OCI-M2 (cell line): ENCODE measurements around the gene SLC30A7.
"Not testable (repeated sequence)": the region's sequence is repeated elsewhere in the genome, so short reads cannot be mapped to it uniquely, and the experiment has no call there.

Source experiments
- DNase-seq: peaks from one replicate; lab custom pipeline; 2025; ENCODE audit not compliant: unreplicated experiment; lab: John Stamatoyannopoulos, UW

Gene SLC30A7

DNA sequence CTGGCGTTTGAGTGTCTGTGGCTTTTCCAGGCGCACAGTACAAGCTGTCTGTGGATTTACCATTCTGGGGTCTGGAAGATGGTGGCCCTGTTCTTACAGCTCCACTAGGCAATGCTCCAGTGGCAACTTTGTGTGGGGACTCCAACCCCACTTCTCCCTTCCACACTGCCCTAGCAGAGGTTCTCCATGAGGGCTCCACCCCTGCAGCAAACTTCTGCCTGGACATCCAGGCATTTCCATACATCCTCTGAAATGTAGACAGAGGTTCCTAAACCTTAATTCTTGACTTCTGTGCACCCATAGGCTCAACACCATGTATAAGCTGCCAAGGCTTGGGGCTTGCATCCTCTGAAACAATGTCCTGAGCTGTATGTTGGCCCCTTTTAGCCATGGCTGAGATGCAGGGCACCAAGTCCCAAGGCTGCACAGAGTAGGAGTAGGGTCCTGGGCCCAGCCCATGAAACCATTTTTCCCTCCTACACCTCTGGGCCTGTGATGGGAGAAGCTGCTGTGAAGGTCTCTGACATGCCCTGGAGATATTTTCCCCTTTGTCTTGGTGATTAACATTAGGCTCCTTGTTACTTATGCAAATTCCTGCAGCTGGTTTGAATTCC is 5.9 kb upstream of the SLC30A7 start:
- not testable (repeated sequence) for DNase-seq

DNA sequence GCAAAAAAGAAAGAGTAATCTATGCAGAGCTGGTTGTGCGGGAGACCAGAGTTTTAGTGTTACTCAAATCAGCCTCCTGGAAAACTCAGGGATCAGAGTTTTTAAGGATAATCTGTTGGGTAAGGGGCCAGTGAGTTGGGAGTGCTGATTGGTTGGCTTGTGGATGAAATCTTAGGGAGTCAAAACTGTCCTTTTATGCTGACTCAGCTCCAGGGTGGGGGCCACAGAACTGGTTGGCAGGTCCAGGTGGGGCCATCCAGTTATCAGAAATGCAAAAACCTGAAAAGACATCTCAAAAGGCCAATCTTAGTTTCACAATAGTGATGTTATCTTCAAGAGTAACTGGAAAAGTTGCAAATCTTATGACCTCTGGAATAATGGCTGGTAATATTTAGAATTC is 4.5 kb upstream of the SLC30A7 start:
- DNase-seq, result no peak

DNA sequence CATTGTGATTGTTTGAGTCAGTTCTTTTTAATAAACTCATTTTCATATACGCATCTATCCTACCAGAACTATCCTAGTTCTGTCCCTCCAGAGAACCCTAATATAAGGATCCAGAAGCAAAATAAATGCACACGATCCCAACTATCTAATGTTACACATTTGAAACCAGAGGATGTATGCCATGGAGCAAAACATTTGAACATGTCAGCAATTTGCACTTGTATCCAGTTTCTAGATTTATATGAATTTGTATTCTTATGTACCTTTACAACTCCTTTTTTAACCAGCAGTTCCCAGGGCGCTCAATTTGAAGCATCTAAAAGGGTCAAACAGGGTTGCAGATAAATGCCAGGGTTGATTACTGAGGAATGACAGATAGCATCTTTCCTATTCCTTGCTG is 3.3 kb upstream of the SLC30A7 start:
- DNase-seq, result no peak

DNA sequence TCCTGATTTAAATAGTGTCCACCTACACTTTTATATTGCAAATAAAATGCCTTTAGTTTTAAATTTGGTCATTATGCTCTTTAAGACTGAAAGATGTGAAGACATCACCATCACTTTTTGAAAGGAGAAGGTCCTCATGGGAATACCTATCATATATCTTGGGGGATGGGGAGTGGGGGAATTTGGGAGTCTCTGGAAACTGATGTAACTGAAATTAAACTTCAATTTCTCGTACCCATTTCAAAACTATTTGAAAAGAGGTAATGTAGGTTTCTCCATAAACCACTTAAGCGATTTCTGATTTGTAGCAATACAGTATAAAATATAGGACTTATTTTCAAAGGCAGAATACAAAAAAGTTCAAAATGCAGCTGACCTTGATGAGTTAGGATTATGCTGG is 2.2 kb upstream of the SLC30A7 start:
- DNase-seq, result no peak

DNA sequence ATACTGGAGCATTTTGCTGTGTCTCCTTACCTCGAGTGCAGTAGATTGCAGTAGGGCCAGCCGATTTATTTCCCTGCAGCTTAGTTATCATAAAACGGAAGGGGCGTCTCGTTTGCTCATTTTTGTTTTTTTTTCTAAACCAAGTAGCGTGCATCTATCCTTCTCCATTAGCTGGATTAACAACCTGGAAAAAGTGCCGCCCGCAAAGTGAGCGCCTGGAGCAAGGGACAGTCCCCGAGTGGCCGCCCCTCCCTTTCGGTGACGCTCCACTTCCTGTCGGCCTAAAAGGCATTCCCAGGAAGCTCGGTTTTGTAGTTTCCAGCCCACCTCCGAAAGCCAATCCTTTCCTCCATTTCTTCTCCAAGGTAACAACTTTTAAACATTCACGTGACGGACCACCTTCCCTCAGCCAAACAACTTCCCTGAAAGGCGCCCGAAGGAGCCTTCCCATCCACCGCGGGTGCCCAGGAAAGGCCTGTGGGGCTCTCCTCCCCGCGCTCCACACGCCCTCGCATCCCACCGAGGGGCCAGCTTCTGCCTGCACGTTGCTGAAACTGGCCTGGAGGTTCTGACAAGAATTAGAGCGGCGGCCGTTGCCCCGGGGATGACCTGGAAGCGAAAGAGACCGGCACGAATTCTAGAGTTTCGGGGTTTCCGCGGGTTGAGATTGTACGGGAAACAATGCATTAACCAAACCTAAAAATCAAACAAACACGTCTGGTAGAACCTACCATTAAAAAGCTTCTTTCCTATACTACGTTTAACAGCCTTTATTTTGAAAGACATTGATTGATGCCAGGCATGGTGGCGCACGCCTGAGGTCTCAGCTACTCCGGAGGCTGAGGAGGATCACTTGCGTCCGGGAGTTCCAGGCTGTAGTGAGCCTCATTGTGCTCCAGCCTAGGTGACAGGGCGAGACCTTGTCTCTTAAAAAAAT is 1.0 kb upstream of the SLC30A7 start, which contains the start of gene EXTL2:
Gene EXTL2 (minus strand): TSS at position 240 of the 937 bp plus-strand sequence. CDS start 6,085 bp downstream, outside the sequence.
- DNase-seq, result peak; percentile 66

DNA sequence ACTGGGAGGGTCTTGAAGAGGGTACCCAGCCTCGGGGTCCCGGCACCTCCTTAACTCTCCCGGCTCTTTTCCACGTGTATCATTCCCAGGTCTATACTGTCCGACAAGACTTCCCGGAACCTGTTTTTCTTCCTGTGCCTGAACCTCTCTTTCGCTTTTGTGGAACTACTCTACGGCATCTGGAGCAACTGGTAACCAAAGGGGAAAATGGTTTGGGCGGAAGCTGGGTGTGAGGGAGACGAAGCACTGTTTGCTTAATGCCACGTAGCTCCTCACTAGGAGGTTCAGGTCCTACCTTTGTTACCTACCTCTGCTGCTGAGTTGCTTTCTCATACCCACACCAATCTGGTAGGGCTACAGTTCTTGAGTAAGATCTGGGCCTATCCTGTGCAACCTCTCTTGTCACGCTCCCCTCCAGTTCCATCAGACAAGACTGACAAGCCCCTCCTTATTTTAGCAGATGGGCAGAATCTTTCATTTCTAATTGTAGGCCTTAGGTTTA is 642 bp downstream of the SLC30A7 start:
- DNase-seq, result no peak

DNA sequence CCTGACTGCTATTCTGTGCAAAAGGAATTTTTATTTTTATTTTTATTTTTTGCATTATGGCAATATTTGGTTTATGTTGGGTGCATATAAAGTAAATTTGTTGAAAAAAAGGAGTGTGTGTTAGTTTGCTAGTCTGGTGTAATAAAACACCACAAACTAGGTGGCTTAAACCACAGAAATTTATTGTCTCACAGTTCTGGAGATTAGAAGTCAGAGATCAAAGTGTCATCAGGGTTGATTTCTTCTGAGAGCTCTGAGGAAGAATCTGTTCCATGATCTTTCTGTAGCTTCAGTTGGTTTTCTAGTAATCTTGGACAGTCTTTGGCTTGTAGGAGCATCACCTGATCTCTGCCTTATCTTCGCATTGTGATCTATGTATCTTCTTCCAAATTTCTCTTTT is 6.5 kb downstream of the SLC30A7 start:
- DNase-seq, result no peak

DNA sequence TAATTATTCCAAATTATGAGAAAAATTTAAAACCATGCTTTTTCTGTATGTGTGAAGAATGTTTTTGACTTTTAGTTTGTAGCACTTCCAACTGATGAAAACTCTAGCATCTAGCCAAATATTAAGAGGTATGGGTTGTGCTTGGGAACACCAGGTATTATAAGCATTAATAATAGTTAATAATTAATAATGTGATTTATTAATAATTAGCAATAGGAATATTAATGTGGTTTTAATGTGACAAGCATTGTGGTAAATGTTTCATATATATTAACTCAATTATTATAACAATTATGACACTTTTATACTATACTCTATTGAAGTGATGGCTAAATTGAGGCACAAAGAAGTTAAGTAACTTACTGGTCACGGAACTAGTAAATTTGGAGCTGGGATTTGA is 7.9 kb downstream of the SLC30A7 start:
- no peak for DNase-seq

DNA sequence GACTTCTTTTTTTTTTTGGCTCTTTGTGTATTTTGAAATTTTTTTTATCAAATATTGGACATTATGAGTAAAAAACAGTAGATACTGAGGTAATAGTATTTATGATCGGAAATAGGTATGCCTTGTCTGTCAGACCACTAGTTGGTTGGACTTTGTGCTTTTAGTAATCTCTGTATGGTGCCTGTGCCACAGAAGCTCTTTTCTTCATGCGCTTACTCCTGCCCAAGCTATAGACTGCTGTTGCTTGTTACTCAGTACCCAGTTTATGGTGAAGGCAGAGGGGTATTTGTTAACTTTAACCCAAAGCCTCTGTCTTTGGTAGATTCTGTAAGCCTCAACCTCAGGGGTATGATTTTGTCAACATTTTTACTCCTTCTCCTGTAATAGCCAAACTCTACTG is 8.6 kb downstream of the SLC30A7 start:
- no peak for DNase-seq

DNA sequence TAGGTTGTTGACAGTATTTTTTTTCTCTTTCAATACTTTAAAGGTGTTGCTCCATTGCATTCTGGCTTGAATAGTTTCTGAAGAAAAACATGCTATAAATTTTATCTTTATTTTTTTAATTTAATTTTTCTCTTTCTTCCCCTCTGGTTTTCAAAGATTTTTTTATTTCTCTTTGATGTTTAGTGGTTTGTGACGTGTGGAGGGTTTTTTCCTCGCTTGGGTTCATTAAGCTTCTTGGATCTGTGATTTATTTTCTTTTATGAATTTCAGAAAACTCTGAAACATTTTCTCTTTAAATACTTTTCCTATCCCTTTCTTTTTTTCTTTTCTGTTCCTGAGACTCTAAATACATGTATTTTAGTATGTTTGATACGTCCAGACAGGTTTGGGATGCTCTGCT is 9.3 kb downstream of the SLC30A7 start:
- DNase-seq, result no peak

DNA sequence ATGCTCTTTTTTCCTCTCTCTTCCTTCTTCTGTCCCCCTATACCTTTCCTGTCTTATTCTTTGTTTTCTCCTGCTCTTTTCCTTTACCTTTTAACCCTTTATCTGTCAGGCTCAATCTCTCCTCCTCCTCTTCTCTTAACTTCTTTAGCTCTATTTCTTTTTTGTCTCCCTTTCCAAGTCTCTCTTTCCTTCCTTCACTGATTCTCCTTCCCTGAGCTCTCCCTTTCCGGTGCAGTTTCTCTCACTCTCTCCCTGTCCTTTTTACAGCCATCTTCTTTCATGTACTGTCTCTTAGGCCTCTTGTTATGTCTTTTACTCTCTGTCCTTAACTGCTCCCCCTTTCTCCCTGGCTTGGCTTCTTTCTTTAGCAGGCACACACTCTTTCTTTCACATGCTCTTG is 12.0 kb downstream of the SLC30A7 start:
- DNase-seq, result no peak

DNA sequence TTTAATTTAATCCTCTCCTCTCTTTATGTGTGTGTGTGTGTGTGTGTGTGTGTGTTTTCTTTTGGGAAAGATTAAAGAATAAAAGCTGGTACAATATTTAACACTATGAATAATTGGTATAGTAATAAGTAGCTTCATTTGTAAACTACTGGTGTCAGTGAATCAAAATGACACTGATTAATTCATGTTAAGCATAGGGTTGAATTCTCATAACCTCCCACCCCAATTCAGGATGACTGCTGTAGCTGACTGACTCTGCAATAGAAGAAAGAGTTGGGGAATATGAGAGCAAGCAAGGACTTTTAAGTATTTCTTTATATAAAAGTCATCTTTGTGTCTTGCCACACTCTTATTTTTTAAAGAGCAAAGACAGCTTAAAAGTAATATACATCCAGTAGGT is 13.1 kb downstream of the SLC30A7 start:
- DNase-seq, result no peak

DNA sequence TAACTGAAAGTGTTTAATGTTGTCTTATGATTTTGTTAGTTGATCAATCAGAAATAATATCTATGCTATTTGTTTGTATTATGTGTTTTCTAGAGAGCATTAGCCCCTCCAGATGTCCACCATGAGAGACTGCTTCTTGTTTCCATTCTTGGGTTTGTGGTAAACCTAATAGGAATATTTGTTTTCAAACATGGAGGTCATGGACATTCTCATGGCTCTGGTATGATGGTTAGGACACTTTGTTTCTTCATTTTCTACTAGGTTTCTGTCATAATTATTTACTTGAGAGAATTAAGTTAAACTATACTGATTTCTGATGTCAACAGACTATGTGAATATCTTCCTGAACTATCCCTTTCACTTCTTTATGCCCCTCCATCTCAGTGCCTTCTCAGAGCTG is 16.1 kb downstream of the SLC30A7 start:
- DNase-seq, result no peak

DNA sequence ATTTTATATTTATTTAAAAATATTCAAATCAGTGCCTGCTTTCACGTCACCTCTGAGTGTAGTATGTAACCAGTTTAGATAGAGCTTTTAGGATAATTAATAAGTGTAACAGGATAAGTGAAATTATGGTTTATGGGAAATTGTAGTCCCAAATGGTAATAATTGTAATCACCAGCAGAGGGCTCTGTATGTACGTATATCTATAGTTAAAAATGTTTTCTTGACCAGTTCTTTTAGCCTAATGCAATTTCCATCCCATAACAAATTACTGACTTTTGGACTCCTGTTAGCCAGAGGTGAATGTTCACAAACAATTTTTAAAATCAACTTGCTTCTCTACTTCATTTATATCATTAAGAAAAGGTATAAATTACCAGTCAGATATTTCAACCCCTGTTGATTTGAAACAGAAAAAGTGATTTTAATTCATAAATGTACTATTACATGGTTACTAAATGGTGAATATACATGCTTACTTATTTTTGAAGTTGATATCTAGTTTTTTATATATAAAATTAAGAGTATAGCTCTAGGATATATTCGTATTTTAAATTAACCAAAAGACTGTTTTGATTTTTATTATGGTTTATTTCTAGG is 25.3 kb downstream of the SLC30A7 start:
- peak; percentile 20 for DNase-seq

DNA sequence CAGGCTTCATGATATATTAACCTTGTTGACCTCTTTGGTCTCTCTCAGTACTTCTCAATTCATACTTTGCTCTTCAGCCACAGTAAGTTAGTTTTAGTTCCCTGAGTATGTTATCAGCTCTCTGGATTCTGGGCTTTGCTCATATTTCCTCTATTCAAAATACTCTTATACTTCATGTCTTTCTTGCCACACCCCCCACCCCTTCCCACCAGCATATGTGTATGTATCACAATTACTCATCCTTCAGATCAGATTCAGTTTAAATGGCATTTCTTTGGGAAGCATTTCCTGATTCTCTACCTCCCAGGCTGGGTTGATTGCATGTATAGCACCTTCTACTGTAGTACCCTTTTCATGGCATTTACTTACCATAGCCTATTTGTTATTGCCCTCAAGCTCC is 28.3 kb downstream of the SLC30A7 start:
- no peak for DNase-seq

DNA sequence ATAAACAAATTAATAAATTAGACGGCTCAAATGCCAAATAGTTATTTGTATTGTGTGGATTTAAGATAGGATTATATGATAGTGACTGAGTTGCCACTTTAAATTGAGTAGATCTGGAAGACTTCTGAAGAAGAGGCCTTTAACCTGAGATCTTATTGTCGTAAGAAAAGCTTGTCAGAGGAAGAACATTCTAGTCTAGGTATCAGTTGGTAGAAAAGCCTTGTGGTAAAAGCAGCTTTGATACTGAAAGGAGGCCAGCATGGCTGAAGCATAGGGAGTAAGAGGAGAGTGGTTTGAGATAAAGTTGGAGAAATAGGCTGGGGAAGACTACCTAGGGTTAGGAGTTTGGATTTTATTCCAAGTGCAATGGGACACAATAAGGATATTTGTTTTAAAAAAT is 29.1 kb downstream of the SLC30A7 start:
- no peak for DNase-seq

DNA sequence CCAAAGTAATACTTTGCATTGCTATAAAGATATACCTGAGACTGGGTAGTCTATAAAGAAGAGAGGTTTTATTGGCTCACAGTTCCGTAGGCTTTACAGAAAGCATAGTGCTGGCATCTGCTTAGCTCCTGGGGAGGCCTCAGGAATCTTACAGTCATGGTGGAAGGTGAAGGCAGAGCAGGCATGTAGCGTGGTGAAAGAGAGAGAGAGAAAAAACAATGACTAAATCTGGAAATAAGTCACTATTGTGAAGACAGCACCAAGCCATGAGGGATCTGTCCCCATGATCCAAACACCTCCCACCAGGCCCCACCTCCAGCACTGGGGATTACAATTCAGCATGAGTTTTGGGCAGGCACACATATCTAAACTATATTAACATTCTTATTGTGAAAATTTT is 30.4 kb downstream of the SLC30A7 start:
- DNase-seq, result no peak

DNA sequence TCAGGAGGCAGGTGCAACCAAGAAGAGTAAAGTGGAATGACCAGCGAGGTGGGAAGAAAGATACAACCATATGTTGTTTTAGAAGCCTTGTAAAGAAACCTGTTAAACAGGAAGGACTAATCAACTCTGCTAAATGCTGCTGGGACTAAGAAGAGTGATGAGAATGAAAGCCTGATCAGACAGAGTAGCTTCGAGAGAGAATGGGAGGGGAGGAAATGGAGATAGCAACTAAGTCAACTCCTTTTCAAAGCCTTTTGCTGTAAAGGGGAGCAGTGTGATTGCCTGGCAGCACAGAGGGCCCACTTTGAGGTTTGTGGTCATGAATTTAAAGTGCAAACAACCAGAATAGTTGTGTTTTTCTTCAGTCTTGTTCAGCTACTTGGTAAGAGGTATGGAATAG is 31.4 kb downstream of the SLC30A7 start:
- no peak for DNase-seq

DNA sequence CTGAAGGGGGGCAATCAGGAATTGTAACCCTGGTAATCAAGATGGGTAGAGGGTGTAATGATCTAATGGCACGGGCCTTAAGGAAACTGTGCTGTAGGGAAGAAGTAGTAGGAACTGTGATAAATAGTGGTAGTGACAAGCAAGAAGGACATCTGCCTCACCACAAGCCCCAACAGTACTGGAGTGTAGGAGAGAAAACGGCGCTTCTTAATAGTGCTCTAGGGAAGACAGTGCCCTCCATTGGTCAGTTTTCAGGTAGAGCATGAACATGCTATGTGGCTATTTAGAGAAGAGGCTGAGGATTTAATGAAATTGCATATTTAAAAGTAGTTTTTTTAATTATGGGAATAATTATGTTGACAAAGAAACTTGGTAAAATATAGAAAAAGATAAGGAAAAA is 32.2 kb downstream of the SLC30A7 start:
- DNase-seq, result no peak

DNA sequence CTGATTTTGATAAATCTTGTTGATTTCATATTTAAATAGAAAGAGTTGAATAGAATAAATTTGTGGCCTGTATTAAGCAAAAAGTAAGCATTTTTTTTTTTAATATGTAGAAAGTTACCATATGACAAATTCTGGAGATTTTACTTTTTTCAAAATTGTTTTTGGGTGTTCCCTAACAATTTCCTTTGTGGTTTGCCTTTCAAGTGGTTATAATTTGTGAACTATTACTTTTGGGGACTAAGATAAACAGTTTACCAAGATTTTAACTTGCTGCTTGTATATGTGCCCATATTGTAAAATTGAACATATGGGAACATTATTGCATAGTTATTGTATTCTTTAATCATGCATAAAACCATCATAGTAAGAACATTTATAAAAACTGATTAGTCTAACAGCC is 34.6 kb downstream of the SLC30A7 start:
- DNase-seq, result no peak

DNA sequence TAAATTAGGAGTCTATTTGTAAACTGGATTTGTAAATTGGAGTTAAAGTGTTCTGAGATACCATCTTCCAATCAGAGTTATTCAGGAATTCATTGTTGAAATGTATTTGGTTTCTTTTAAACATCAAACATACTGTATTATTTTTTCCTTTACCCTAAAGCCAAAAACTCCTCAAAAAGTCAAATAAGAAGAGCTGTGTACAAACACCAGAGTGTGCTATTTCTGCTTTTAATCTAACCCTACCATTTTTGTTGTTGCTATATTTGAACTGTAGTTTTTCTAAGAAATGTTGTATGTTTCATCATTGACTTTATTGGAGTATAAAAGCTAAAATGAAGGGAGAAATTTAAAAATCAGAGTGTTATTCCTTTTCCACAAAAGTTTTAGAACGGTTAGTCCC is 35.8 kb downstream of the SLC30A7 start:
- no peak for DNase-seq

DNA sequence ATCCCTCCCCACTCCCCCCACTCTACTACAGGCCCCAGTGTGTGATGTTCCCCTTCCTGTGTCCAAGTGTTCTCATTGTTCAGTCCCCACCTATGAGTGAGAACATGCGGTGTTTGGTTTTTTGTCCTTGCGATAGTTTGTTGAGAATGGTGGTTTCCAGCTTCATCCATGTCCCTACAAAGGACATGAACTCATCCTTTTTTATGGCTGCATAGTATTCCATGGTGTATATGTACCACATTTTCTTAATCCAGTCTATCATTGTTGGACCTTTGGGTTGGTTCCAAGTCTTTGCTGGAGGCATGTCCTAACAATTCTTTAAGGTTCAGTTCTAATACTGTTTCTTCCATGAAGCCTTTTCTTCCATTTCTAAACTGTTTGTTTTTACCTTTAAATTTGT is 37.7 kb downstream of the SLC30A7 start:
- not testable (repeated sequence) for DNase-seq
